ENCODE measurements around the gene FRMD4A.
"Not testable (repeated sequence)": the region's sequence is repeated elsewhere in the genome, so short reads cannot be mapped to it uniquely, and the experiment has no call there.

The FRMD4A gene

DNA sequence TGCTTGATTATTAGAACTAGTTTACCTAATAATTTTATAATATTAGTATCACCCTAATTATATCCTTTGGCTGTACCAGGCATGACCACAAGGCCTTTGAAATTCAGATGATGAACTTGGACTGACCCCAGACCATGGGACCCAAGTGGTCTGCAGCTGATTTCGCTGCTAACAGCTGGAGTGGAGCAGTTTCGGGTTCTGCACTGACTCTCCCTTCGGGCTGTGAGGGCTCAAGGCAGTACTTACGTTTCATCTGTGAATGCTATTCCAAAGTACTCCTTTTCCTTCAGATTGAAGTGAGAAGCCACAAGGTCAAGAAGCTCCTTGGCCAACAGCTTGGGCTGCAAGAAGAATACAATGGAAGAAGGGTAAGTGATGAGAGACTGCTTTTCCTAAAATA, 520.2 kb downstream of the FRMD4A start:
- DNase-seq (ENCODE audit: low read depth): no peak

DNA sequence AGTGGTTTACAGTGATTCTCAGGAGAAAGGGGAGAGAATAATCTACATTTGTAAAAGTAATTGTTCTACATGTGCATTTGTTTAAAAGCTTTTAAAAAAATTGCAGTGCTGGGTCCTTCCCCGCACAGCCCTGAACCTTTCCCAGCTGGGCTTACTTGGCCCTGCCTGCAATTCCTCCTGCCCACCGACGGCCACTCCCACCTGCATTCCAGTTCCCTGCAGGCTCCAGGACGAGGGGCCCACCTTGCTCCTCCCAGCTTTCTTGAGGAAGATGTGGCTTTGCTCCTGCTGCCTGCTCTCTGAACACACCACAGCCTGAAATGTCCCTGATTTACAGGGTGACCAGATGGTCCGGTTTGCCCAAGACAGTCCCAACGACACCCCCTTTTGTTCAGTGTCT, 521.3 kb downstream of the FRMD4A start:
- no peak for DNase-seq (ENCODE audit: low read depth)

DNA sequence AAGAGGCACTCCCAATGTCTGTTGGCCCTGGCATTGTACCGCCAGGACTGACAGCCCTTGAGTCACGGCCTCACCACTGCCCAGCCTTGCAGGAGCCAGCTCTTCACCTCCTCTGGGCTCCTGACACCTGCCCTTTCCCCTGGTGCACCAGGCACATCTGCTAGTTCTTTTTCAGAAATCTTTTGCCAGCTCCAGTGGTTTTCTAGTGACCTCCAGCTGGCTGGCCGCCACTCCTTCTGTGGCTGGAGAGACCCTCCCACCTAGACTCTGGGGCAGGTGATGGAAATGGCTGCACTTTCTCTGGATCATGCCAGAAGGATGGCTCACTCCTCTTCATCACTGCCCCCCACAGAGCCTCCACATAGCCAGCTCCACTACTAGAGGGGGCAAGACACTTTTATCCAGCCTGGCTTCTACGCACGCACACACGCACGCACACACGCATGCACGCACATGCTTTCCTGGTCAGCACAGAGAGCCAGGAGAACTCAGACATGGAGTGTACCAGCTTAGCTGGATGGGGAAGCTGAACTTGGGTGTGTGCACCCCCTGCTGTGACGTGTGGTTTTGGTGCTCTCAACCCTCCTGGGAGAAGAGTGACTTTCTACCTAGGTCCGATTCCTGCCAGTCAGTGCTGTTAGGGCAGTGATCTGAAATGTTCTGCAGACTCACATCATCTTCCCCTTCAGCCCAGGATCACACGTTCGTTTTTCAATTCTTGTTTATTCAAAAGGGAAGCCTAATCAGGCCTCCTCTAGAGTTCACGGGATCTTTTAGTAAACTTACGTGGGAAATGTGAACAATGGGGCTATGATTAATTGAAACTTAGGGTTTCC, 522.0 kb downstream of the FRMD4A start:
- DNase-seq (ENCODE audit: low read depth): no peak

DNA sequence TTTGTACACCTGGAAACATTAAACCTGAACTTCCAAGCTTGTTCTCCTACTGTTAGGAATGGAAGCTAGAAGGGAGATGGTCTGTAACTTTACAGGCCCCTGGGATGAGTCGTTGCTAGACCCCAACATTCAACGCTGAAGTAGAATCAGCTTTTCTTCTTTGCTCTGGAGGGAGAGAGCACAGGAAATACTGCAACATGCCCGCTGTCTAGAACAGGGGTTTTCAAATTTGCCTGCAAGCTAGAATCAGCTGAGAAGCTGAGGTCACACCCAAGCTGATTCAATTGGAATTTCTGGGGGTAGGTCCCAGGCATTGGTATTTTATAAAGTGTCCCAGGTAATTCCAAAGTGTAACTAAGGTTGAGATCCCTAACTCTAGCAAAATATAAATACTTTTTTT, 524.3 kb downstream of the FRMD4A start:
- DNase-seq (ENCODE audit: low read depth): no peak

DNA sequence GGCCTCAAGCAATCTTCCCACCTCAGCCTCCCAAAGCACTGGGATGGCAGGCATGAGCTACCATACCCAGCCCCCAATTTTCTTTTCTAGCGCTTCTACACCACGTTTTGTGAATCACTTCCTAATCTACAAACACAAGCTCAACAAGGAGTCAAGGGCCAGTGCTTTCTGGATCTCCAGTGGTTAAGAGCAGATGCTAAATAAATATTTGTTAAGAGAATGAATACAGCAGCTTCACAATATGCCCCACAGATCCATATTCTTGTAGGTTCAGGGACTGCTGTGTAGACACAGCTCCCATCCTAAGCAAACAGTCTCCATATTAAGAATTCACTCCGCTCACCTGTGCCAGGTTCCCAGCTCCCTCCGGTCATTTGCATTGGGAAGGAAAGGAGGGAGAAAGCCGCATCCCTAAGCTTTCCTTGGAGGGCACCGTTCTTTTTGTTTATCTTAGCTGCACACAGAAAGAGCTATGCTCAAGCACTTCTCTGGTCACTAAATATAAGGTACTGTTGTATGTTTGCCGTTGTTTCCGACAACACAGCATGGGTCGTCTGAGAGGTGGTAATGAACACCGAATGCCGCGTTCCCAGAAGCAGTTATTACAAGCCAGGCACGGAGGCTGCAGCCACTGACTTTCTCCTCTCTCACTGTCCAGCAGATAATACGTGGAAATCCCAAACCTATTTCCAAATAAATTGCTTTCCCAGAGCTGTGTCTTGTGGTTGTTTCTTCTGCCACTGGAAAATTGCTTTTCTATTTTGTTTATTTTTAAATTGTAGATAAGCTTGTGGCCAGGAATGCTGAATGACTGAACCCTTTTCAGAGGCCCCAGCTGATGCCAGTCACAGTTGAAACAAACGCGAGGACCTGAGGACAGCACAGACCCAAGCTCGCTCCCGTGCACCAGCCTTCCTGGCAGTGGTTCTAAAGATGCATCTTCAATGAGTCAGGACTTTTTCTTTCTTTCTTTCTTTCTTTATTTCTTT, 526.9 kb downstream of the FRMD4A start:
- DNase-seq (ENCODE audit: low read depth): peak; percentile 48

DNA sequence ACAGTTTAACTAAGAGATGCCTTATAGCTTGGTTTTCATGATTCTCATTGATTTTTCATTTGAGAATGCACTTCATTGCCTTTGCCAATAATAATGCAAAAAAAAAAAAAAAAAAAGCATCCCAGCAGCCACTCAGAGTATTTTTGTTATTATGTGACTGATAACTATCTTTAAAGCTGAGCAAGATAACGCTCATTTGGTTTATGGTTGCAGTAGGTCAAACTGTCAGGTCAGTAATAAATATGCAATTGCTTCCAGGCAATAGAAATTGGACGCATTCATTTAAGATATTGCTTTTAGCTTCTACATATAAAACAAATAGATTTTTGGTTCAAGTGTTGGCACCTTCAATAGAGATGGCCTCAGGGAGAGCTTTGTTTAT, 528.8 kb downstream of the FRMD4A start:
- no peak for DNase-seq (ENCODE audit: low read depth)

DNA sequence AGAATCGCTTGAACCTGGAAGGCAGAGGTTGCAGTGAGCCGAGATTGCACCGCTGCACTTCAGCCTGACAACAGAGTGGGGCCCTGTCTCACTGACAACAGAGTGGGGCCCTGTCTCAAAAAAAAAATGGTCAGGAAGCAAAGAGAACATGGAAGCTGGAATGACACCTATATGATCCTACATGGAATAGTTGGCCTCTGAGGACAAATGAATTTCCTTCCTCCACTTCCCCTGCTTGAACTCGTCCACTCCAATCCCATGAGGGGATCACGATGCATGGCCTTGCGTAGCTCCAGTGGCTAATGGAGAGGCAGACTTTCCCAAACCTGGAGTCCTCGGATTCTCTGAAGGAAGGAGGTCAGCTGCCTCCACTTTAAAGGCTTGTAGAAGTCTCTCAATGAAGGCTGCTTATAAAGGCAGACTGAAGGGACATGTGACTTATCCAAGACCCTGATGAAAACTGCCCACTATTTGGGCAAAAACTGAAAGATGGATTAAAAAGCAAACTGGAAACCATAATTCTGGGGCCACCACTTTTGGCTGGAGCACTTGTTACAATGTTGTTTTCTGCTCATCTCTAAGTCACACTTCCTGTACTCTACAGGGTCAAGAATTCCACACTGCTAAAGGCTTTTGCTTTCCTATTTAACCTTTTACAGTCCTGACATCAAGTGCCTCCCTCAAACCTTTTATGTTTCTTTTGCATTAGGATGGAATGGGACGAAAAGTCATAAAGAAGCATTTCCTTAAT, 529.4 kb downstream of the FRMD4A start:
- no peak for DNase-seq (ENCODE audit: low read depth)

DNA sequence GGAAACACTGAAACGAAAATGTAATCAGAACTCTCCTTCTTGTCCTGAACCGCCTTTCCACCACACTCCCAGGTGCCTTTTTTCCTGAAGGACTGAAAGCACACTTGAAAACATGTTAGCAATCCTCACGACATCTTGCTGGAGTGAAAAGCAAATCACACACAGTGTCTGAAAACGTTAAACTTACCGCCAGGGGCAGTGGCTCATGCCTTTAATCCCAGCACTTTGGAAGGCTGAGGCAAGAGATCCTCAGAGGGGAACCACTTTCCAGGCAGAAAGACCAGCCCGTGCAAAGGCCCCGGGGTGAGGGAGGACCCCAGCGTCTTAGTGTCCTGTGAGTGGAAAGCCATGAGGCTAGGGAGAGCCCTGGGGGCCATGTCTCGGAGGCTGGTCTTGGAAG, 533.6 kb downstream of the FRMD4A start:
- DNase-seq (ENCODE audit: low read depth): no peak

DNA sequence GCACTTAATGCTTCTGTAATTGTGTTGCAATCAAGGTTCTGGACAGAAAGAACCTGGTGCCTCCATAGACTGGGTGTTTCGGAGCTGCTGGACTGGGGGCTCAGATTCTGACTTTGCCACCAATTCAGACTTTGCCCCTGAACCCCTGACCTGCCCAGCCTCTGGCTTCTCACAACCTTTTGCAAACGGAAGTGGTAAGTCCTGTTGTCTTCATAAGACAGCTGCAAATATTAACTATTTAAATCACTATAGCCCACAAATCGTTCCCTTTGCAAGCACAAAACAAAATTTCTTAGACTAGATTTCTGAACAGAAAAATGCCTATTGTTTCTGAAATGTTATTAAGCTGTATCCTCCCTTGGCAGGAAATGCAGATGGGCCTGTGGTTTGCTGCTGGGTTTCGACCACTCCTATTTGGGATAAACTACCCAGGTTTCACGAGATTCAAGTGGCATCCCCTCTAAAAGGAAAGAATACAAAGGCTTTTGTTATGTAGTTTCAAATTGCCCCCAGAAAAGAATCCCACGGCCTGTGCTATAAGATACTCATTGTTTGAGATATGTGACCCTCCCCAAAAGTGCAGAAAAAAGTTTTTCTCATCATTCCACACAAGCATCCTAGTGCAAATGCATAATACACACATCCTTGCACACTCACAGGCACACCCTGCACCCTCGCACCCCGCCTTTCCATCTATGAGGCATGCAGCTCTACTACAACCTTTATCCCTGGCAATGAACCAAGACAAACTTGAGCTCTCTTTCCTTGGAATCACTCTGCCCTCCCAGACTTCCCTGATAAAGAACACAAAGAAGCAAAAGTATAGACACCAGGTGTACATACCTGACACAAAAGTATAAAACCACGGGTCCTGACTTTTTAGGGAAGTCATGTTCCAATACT, 534.8 kb downstream of the FRMD4A start:
- no peak for DNase-seq (ENCODE audit: low read depth)

DNA sequence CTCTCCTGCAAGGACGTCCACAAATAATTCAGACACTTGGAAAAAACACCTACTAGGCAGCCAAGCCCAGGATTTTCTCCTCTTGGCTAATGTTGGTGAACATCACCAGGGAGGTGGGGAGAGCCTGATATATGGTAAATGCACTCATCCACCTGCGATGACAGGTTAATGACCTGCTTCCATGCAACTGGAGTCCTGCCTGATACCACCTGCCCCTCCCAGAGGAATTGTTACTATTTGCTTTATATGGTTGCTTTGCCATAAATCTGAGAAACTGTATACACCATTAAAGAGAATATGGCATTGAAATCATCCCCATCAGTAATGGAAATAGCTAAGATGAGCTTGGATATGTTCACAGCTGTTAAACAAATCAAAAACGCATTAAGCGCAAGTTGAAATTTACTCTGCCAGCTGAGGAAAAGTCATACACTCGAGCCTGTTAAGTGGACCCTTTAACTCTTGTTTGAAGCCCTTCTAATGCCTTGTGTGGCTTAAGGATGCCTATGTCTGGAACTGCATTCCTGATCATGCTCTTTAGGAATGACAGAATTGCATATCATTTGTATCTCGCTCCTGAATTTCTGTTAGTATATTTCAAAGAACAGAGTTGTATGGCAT, 535.6 kb downstream of the FRMD4A start:
- DNase-seq (ENCODE audit: low read depth): no peak

DNA sequence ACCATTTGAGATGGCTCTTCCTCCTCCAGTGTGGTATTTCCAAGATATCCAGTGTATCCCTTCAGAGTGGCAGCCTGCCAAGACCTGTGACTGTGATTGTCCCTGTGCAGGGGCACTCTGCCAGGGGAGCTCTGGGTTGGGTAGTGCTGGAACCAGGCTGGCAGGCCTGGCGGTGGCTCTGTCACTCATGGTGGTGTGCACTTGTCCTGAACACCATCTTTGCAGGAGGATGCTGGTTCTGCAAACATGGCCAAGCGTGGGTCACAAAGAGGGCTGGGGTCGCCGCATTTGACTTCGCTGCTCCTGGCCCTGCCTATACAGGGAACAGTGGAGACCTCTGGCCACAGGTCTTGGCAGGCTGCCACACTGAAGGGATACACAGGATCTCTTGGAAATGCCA, 538.7 kb downstream of the FRMD4A start:
- DNase-seq (ENCODE audit: low read depth): no peak

DNA sequence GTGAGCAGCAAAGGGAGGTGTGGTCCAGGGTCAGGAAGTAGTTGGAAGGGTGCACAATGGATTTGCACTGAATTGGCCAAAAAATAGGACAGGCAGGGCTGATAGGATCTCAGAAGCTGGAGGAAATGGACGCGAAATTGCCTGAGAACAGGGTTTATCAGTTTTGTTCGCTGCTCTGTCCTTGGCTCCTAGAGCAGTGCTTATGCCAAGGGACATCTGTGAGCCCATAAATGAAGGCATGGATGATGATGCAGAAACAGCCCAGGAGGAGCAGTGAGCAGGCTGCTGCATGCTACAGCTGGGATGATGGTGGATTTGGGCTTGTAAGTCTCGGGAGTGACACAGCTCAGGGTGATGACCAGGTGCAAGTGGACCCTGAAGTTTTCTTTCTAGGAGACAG, 539.2 kb downstream of the FRMD4A start:
- no peak for DNase-seq (ENCODE audit: low read depth)

DNA sequence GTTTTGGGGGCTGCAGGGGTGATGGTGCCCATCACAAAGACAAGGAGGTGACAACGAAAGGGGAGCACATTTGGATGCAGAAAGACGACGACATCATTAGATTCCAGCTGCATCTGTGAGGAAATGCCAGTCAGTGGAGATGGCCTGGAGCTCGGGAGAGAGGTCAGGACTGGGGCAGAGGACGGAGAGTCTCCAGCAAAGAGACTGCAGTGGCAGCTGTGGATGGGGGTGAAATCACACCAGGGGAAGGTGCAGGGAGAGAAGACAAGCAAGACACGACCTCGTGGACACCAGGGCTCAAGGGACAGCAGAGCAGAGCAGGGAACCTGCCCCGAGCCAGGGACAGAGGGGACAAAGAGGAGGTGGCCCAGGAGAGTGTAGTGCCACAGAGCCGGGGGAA, 540.5 kb downstream of the FRMD4A start:
- no peak for DNase-seq (ENCODE audit: low read depth)

DNA sequence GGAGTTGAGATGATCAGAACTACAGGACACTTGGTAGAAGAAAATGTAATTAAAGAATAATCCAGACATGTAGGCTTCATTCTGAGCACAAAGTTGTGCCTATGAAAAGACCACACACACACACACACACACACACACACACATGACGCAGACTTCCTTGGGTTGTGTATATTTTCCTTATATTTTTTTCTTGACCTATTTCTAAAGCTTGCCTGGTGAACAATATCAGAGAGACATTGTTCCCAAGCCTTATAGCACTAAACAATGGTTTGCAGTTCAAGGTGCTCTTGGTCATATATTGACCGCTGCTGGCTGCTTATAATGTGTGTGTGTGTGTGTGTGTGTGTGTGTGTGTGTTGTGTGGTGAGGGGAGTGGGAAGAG, 541.3 kb downstream of the FRMD4A start:
- no peak for DNase-seq (ENCODE audit: low read depth)

DNA sequence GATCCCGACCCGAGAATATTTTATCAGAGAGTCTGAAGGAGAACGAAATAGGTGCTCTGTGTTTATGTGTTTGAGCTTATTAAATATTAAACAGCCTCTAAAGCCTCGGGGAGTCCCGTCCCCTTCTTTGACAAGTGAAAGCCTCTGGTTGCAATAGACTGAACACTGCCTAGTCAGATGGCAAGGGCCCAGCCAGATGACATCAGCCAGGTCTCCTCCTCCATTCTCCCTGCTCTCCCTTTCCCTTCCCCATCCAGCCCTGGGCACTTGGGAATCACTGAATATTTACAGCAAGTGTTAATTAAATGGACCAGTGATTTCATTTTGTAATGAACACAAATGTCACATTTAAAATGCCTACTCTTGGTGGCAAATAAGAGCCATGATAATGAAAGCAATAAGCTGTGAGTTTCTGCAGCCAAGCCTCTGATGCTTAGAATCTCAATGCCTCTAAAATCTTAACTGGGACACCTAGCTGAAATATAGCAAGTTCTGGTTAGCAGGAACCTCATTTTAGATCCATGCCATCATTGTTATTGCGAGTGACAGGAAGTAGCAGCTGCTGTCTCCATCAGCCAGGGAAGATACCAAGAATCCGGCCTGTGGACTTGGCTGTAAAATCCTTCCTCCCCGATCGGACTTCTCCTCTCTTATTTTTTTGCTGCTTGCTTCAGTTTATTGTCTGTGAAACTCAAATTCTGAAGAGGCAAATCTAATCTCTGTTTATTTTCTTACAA, 541.8 kb downstream of the FRMD4A start:
- DNase-seq (ENCODE audit: low read depth): peak; percentile 59

DNA sequence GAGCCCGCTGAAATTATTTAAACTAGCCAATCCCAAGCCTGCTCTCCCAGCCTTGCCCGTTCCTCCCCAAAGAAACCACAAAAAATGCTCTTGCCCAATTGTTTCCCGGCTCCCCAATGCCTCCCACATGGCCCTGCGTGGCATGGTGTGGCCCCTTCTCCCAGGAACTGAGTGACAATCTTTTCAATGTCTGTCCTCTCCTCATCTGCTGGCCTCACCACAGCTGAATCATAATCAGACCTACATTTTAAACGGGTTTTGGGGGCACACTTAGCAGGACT, 542.5 kb downstream of the FRMD4A start:
- peak; percentile 30 for DNase-seq (ENCODE audit: low read depth)

DNA sequence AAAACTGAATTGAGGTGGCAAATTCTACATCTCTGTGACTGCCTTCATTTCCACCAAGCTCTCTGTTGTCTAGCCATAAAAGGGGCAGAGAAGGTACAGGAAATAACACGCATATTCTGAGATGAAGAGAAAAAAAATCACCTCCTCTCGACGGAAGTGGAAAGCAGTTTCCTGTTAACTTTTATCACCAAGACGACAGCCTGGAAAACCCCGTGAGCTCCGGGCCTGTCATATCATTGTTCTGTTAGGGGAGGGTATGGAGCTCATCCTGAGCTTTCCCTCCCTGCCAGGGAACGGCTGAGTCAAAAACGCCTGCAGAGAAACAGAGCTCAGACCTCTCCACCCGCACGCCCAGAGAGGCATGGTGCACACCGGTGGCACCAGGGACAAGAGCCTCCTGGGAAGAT, 543.7 kb downstream of the FRMD4A start:
- peak; percentile 63 for DNase-seq (ENCODE audit: low read depth)

DNA sequence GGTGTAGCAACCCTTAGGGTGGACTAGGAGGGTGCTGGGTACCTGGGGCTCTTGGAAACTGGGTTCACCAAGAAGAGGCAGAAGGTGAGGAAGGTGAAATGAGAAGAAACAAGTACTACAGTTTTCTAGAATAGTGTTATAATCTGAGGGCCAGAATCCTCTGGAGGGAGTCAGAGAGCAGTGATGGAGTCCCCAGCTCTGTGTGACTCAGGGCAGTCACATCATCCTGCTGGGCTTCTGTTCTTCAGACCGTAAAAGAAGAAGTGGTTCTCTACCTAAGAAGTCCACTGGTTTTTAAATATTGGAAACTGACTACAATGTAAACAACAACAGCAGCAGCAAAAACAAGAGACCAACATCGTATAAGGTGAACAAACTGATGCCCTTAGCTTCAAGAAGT, 546.7 kb downstream of the FRMD4A start:
- DNase-seq (ENCODE audit: low read depth): peak; percentile 33

DNA sequence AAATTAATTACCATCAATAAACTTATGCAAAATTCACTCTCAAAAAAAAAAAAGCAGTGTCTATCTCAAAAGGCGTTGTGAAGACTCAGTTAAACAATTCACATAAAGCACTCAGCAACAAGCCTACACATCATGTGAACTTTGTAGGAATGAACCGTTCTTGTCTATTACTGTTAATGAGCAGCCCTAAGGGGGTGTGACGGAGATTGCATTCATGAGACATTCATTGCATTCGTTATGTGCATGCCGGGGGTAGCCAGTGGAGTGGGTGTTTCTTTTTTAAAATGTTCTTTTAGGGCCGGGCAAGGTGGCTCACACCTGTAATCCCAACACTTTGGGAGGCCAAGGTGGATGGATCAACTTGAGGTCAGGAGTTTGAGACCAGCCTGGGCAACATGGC, 551.0 kb downstream of the FRMD4A start:
- no peak for DNase-seq (ENCODE audit: low read depth)

DNA sequence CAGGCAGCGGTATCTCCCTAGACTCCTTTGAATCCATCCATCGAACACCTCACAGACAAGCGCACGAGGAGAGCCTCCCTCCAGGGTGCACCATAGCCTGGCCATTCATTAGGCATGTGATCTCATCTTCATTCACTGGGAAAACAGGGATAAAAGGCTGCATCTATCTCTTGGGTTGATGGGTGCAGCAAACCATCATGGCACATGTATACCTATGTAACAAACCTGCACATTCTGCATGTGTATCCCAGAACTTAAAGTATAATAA, 552.1 kb downstream of the FRMD4A start:
- not testable (repeated sequence) for DNase-seq (ENCODE audit: low read depth)

DNA sequence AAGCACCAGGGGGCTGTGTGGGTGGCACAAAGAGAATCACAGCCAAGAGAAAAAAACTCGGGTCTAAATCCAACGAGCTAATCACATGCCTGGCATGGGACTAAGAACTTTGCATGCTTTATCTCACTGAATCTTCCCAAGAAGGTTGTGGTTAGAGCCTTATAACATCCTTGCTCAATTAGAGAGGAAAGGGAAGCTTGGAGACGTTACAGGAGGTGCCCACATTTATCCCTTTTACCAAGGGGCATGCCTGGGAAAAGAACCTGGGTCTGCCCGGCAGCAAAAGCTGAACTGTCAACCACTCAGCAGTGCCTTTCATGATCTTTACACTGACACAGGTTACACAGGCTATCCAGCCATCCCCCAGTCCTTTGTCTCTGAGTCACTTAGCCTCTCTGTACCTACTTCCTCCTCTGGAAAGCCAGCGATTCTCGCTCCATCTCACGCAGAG, 553.8 kb downstream of the FRMD4A start:
- peak; percentile 75 for DNase-seq (ENCODE audit: low read depth)
